Mesothelial cell of epicardium (in vitro differentiated cells): Measurements from ENCODE around the gene SEC61A2. TPM values are rescaled to one million over a fixed set of nuclear protein-coding genes. Genes with fewer than 3 reads are reported as not detected.

Experiments
- DNase-seq, 2 experiments: peaks; one replicate each; pipeline ENCODE4 v3.0.0; 2021; ENCODE audit warnings: low spot score in 2 of 2; ENCODE audit not compliant: unreplicated experiment in 2 of 2
- H3K27ac Mint-ChIP-seq: 2 replicates; pipeline ENCODE4 v1.8.0; 2021; ENCODE audit warnings: mixed read lengths
- H3K27me3 Mint-ChIP-seq: 2 replicates; pipeline ENCODE4 v1.8.0; 2021; ENCODE audit warnings: low read depth, mixed read lengths
- H3K36me3 Mint-ChIP-seq: 2 replicates; pipeline ENCODE4 v1.8.0; 2021; ENCODE audit warnings: mixed read lengths
- H3K4me1 Mint-ChIP-seq: 2 replicates; pipeline ENCODE4 v1.8.0; 2021; ENCODE audit warnings: mixed read lengths
- H3K4me3 Mint-ChIP-seq: 2 replicates; pipeline ENCODE4 v1.8.0; 2021; ENCODE audit warnings: mild to moderate bottlenecking, moderate library complexity, mixed read lengths
- H3K9me3 Mint-ChIP-seq: 2 replicates; pipeline ENCODE4 v1.8.0; 2021; ENCODE audit warnings: mixed read lengths
- CTCF ChIP-seq: fragments of 200-600 bp; sonication (generic); IDR thresholded peaks from one replicate; pipeline ENCODE4 v1.5.0; 2021; ENCODE audit warnings: antibody characterized with exemption; ENCODE audit not compliant: unreplicated experiment
- total RNA-seq: library from RNA; stranded (reverse); gene quantifications from 3 replicates; pipeline ENCODE4 v1.2.1, GENCODE V29; 2021

SEC61A2 gene
- total RNA-seq, 1 donor from 2014 or later, result 27.7 TPM

- Mint-ChIP-seq H3K27ac (no peak overlapping the region), H3K4me3 (no peak overlapping the region), H3K36me3 (peaks cover 23% of the 10 kb centered on the region), H3K4me1 (no peaks in the 10 kb centered on the region), H3K27me3 (no peaks in the 10 kb centered on the region), H3K9me3 (no peaks in the 10 kb centered on the region)
- TF ChIP-seq CTCF, result no peak
- DNase-seq, result no peak
Measured at GRCh38 chr10:12187321-12187905, 57.9 kb downstream of the SEC61A2 start.

GRCh38 chr10:12188656-12189055 lies 59.2 kb downstream of the SEC61A2 start:
- no peak for DNase-seq
- Mint-ChIP-seq H3K27me3 (no peaks in the 10 kb centered on the region), H3K9me3 (no peaks in the 10 kb centered on the region), H3K4me3 (no peak overlapping the region), H3K27ac (no peak overlapping the region), H3K36me3 (peaks cover 19% of the 10 kb centered on the region), H3K4me1 (peaks cover 3% of the 10 kb centered on the region)
- TF ChIP-seq CTCF, result no peak

GRCh38 chr10:12189426-12189825 lies 59.9 kb downstream of the SEC61A2 start:
- Mint-ChIP-seq H3K27ac (no peak overlapping the region), H3K4me3 (no peak overlapping the region), H3K4me1 (peaks cover 7% of the 10 kb centered on the region), H3K36me3 (peaks cover 19% of the 10 kb centered on the region), H3K9me3 (no peaks in the 10 kb centered on the region), H3K27me3 (no peaks in the 10 kb centered on the region)
- no peak for DNase-seq
- TF ChIP-seq CTCF, result no peak

GRCh38 chr10:12191715-12192114 lies 62.2 kb downstream of the SEC61A2 start:
- TF ChIP-seq CTCF, result no peak
- no peak for DNase-seq
- H3K9me3 Mint-ChIP-seq, result no peaks in the 10 kb centered on the region
- H3K27ac Mint-ChIP-seq, result no peak overlapping the region
- H3K4me3 Mint-ChIP-seq, result no peak overlapping the region
- H3K36me3 Mint-ChIP-seq, result peaks cover 10% of the 10 kb centered on the region
- no peaks in the 10 kb centered on the region for H3K27me3 Mint-ChIP-seq
- H3K4me1 Mint-ChIP-seq, result peaks cover 18% of the 10 kb centered on the region

- Mint-ChIP-seq H3K36me3 (no peaks in the 10 kb centered on the region), H3K9me3 (no peaks in the 10 kb centered on the region), H3K27me3 (no peaks in the 10 kb centered on the region), H3K27ac (no peak overlapping the region), H3K4me1 (peaks cover 23% of the 10 kb centered on the region), H3K4me3 (no peak overlapping the region)
- no peak for TF ChIP-seq CTCF
- no peak for DNase-seq
Measured at GRCh38 chr10:12193193-12193592, 63.7 kb downstream of the SEC61A2 start.
